ENCODE data around the gene KRT13. TPM values are rescaled to one million over a fixed set of nuclear protein-coding genes. Genes with fewer than 3 reads are reported as not detected.

KRT13 gene
- total and polyA plus RNA-seq, 12 donors = 0.54 to 20.0 (median 3.5) TPM; not detected in 7

DNA sequence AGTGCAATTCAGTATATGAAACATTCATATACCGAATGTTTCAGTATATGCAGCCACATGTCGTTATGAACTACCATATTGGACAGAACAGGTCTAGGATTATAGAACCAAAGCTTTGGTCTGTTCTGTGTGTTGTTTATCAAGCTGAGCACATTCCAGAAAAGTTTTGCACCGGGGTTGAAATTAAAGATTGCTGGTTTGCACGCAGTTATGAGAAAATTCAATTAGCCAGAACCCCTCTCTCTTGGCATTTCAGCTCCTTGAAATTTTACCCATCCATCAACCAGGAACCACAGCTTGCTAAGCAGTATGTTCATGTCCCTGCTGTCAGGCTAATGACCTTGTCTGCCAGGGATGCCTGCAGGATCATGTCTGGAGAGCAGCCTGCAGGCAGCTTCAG, 47.7 kb downstream of the KRT13 start:
- TF ChIP-seq POLR2A (IDR thresholded peaks at IDR 0.05) (no peak), CTCF (IDR thresholded peaks at IDR 0.05) (no peak)
- DNase-seq = no peak

GRCh38 chr17:41456204-41456603, 49.2 kb downstream of the KRT13 start:
- DNase-seq = no peak
- H3K36me3 ChIP-seq (replicated peaks in 1 of 2) = no peaks in the 10 kb centered on the region
- no peaks in the 10 kb centered on the region for H3K4me1 ChIP-seq (replicated peaks in 1 of 2)
- no peak for TF ChIP-seq CTCF (IDR thresholded peaks at IDR 0.05)
- no peak for TF ChIP-seq POLR2A (IDR thresholded peaks at IDR 0.05)
- H3K27ac ChIP-seq = no peak overlapping the region
- intact Hi-C loops (cut with DNase I) = no loop called here
- H3K4me3 ChIP-seq = no peak overlapping the region
- H3K27me3 ChIP-seq = no peaks in the 10 kb centered on the region
- no peaks in the 10 kb centered on the region for H3K9me3 ChIP-seq (replicated peaks in 1 of 3)
- 77 to 82% (median 81%) methylated on average over 3 of the region's 3 CpGs for WGBS, 4 donors

More for the DNA sequence above, 47.7 kb downstream of the KRT13 start:
- intact Hi-C loops (cut with DNase I) = no loop called here
- 63 to 85% (median 73%) methylated on average over 4 of the region's 4 CpGs for WGBS, 4 donors
- Histone ChIP-seq H3K9me3 (replicated peaks in 1 of 3) (no peaks in the 10 kb centered on the region), H3K27me3 (no peaks in the 10 kb centered on the region), H3K4me1 (replicated peaks in 1 of 2) (no peaks in the 10 kb centered on the region), H3K27ac (no peak overlapping the region), H3K36me3 (replicated peaks in 1 of 2) (no peaks in the 10 kb centered on the region), H3K4me3 (no peak overlapping the region)

GRCh38 chr17:41455236-41455635, 50.2 kb downstream of the KRT13 start:
- DNase-seq = no peak
- WGBS, 4 donors = 67 to 95% (median 78%) methylated on average over 1 of the region's 1 CpG
- no peak for TF ChIP-seq POLR2A (IDR thresholded peaks at IDR 0.05)
- TF ChIP-seq CTCF (IDR thresholded peaks at IDR 0.05) = no peak
- Histone ChIP-seq H3K4me3 (no peak overlapping the region), H3K9me3 (replicated peaks in 1 of 3) (no peaks in the 10 kb centered on the region), H3K27me3 (no peaks in the 10 kb centered on the region), H3K27ac (no peak overlapping the region), H3K36me3 (replicated peaks in 1 of 2) (no peaks in the 10 kb centered on the region), H3K4me1 (replicated peaks in 1 of 2) (no peaks in the 10 kb centered on the region)
- intact Hi-C loops (cut with DNase I) = no loop called here

GRCh38 chr17:41453066-41453465, 52.3 kb downstream of the KRT13 start:
- no peaks in the 10 kb centered on the region for H3K4me1 ChIP-seq (replicated peaks in 1 of 2)
- no peak overlapping the region for H3K4me3 ChIP-seq
- TF ChIP-seq POLR2A (IDR thresholded peaks at IDR 0.05) (no peak), CTCF (IDR thresholded peaks at IDR 0.05) (no peak)
- H3K36me3 ChIP-seq (replicated peaks in 1 of 2) = no peaks in the 10 kb centered on the region
- DNase-seq = no peak
- no peaks in the 10 kb centered on the region for H3K9me3 ChIP-seq (replicated peaks in 1 of 3)
- H3K27ac ChIP-seq = no peak overlapping the region
- no peaks in the 10 kb centered on the region for H3K27me3 ChIP-seq
- intact Hi-C loops (cut with DNase I) = no loop called here
- WGBS, 4 donors = 86 to 90% (median 89%) methylated on average over 3 of the region's 3 CpGs
